GM18861 (cell line): ENCODE data around the gene OR4M1.
"Not testable (repeated sequence)": the region's sequence is repeated elsewhere in the genome, so short reads cannot be mapped to it uniquely, and the experiment has no call there.

Experiments used
- ATAC-seq: cut with Tn5 transposase; IDR thresholded peaks from one replicate; pipeline ENCODE4 v1.9.1; 2021; ENCODE audit not compliant: unreplicated experiment

Gene OR4M1, protein sequence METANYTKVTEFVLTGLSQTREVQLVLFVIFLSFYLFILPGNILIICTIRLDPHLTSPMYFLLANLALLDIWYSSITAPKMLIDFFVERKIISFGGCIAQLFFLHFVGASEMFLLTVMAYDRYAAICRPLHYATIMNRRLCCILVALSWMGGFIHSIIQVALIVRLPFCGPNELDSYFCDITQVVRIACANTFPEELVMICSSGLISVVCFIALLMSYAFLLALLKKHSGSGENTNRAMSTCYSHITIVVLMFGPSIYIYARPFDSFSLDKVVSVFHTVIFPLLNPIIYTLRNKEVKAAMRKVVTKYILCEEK

DNA sequence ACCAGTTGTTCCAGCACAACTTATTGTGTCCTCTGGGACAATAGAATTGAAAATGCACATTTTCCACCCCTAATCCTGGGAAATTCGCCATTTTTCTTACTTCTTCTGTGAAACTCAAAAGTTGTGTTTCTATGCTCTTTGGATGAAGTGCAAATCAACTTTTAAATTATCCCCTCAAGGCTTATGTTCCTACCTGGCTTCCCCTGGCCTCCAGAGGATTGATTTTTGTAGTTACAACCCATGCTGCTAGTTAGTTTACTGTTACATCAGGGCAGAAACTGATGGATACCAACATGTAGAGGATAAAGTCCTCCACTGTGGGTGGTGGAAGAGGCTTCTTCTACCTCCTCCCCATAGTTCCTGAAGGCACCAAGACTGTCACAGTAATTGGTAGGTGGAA, at the start of gene OR4M1:
Gene OR4M1, plus strand, starts transcription at position 301 of the 400 bp plus-strand sequence. CDS start 6,819 bp downstream, outside the sequence.
- ATAC-seq, result not testable (repeated sequence)

DNA sequence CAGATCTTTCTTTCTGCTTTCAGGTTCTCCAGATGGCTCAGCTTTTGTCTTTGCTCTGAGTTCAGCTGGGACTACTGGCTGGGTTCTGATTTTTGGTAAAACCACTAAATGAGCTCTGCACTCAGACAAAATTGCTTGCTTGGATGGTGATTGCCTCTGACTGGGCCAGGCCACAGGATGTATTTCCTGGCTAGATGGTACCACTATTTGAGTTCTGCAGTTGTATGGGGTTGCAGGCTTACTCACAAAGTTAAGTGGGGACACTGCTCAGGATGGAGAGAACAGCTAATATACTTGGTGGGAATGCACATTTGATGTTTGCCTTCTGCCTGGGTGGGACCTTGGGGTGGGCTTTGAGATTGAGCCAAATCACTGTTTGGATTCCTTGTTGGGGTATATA, 43.9 kb upstream of the OR4M1 start:
- no peak for ATAC-seq

DNA sequence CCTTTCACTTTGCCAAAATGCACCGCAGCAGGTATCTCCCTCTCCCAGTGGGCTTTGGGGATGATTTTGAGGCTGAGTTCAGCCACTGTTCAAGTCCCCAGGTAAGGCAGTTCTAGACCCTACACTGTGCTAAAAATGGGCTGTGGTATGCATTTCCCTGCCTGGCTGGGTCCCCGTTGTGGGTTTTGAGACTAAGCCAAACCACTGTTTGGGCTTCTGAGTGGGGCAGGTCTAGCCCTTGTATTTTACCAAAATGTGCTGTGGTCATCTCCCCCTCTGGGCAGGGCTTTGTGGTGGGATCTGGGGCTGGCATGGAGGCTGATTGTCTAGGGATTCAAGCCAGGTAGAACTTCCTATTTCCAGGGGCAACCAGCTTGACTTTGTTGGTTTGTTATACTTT, 43.5 kb upstream of the OR4M1 start:
- ATAC-seq, result no peak

DNA sequence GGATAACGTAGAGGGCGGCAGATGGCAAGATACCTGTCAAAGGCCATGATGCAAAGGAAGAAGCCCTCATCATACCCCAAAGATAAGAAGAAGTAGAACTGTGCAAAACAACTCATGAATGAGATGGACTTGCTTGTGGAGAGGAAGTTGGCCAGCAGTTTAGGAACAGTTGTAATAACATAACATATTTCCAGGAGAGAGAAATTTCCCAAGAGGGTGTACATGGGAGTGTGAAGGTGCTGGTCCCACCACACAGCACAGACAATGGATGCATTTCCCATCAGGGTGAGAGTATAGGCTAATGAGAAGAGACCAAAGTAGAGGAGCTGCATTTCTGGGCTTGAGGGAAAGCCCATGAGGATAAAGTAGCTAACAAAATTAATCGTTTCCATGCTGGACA, 39.4 kb upstream of the OR4M1 start:
- ATAC-seq, result not testable (repeated sequence)

DNA sequence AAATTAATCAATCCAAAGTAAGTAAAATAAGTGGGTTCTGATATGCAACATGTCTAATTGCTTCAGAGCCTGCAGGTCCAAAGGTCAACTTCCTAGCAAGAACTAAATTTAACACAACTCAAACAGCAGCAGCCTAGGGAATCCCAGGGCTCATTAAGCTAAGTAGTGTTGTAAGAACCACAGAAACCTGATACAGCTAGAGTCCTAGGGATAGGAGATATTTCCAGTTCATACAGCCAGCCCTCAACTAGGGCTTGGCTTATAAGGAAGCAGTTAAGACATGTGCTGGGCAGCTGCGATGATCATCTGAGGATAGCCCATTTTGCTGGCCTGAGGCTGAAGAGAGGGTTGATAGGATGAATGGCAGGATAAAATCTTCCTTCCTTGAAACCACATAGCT, 30.0 kb upstream of the OR4M1 start, which contains the start of gene OR4Q3:
Gene OR4Q3, plus strand, starts transcription at position 316 of the 400 bp plus-strand sequence.
- ATAC-seq, result no peak

DNA sequence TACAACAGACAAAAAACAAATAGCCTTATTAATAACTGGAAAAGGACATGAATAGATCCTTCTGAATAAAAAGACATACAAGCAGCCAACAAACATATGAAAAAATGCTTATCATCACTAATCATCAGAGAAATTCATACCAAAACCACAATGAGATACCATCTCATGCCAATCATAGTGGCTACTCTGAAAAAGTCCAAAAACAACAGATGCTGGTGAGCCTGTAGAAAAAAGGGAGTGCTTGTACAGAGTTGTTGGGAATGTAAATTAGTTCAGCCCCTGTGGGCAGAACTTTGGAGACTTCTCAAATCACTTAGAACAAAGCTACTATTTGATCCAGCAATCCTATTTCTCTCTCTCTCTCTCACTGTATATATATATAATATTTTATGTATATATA, 21.0 kb upstream of the OR4M1 start:
- not testable (repeated sequence) for ATAC-seq

DNA sequence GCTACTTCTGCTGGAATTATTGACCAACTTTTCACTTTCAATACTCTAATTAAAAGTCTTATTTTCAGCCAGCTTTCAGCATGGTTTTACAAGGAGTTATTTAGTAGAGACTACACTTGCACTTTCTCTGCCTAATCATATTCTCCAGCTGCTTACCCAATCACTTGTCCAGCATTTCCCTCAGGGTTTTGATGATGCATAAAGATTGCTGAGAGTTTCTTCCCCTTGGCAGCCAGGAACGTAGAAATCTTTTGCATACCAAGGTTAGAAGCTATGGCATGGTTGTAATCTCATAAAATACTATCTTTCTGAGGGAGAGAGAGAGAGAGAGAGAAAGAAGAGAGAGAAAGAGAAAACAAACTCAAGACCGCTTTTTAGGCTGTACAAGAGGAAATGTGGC, 19.1 kb upstream of the OR4M1 start:
- ATAC-seq, result no peak

DNA sequence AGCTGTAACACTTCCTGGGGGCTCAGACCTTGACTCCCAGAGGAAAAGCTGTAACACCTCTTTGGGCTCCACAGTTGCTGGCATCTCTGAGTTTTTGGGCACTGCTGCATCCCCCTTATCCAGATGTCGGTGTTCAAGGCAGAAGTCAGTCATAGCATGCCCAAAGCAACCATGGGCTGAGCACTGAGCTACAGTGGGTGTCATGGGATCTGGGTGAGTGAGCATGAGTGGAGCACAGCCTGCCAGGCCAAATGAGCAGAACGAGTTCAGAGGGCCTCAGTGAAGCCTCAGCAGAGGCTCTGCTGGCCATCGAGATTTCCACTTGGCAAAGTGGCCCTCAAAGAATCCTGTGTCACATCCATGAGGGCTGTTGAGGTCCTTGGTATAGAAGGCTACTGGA, 1.8 kb upstream of the OR4M1 start:
- ATAC-seq, result not testable (repeated sequence)

DNA sequence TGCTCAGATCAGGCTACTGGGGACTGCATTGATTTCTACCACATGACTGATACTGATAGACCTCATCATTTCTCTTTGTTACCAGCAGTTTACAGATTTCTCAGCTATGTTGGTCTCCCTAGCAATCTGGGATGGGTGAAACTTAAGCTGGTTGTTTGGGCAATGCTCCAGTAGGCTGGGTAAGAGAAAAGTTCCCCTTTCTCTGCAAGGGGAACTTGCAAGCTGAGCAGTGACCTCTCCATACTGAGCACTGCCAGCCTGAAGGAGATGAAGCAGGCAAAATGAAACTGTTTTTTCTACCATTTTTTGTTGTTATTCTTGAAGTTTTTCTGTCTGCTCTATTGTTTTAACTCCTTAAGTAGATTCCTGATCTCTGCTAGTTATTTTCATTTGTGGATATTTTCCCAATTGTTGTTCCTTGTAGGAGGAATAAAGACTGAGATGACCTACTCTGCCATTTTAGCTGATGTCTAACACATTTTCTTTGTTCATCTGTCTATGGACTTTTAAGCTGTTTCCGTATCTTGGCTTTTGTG, 1.3 kb upstream of the OR4M1 start:
- ATAC-seq, result no peak

DNA sequence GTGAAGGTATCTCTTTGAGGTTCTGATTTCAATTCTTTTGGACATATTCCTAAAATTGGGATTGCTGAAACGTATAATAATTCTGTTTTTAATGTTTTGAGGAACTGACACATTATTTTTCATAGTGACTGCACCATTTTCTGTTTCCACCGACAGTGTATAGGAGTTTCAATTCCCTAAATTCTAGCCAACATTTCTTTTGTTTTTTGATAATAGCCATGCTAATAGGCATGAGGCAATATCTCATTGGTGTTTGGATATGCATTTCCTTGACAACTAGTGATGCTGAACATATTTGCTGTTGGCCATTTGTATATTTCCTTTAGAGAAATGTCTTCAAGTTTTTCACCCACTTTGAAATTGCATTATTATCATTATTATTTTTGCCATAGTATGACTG, 850 bp upstream of the OR4M1 start:
- not testable (repeated sequence) for ATAC-seq

DNA sequence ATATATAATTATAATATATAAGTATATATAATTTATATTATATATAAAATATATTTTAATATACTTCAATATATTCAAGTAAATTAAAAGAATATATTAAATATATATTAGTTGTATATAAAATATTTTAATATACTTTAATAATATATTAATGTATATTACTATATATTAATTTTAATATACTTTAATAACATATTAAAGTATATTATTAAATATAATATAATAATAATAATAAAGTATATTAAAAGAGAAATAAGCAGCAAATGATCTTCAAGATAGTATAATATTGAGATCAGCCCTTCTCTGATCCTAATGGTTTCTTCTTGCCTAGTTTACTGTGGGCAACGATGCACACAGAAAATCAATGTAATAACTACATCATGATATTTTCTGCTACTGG, 2.3 kb downstream of the OR4M1 start:
- no peak for ATAC-seq

DNA sequence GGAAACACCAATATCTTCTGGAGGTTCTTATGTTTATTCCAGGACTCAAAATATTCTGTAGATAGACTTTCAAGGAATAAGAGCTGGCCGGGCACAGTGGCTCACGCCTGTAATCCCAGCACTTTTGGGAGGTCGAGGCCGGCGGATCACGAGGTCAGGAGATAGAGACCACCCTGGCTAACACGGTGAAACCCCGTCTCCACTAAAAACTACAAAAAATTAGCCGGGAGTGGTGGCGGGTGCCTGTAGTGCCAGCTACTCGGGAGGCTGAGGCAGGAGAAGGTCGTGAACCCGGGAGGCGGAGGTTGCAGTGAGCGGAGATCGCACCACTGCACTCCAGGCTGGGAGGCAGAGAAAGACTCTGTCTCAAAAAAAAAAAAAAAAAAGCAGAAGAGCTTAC, 12.5 kb downstream of the OR4M1 start:
- ATAC-seq, result not testable (repeated sequence)

DNA sequence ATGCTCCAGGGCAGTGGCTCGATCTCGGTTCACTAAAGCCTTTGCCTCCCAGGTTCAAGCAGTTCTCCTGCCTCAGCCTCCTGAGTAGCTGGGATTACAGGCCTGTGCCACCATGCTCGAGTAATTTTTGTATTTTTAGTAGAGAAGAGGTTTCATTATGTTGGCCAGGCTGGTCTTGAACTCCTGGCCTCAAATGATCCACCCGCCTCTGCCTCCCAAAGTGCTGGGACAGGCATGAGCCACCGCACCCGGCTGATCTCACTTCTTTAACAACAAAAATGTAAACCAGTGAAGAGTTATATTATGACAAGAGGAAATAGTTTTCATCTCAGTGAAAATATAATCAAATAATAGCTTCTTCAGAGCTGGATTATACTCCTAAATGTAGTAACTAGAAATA, 14.0 kb downstream of the OR4M1 start:
- ATAC-seq, result not testable (repeated sequence)

DNA sequence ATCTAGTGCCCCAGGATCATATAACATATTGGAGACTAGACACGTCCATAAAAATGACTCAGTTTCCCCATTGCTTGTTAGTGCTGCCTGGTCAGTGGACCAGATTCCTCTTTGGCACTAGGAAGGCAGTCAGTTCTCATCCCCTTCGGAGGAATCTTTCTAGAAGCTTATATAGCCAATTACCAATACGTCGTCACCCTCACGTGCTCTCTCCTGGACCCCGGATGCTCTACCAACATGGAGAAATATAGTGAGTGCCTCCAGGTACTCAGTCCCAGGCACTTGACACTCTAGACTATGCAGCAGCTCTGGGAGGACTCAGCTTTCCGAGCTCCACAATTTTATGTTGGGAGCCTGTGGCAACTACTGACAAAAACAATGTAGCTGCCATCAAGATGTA, 14.8 kb downstream of the OR4M1 start:
- ATAC-seq, result not testable (repeated sequence)

DNA sequence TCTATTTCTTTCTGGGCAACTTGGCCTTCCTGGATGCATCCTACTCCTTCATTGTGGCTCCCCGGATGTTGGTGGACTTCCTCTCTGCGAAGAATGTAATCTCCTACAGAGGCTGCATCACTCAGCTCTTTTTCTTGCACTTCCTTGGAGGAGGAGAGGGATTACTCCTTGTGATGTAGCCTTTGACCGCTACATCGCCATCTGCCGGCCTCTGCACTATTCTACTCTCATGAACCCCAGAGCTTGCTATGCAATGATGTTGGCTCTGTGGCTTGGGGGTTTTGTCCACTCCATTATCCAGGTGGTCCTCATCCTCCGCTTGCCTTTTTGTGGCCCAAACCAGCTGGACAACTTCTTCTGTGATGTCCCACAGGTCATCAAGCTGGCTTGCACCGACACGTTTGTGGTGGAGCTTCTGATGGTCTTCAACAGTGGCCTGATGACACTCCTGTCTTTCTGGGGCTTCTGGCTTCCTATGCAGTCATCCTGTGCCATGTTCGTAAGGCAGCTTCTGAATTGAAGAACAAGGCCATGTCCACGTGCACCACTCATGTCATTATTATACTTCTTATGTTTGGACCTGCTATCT, 23.3 kb downstream of the OR4M1 start:
- ATAC-seq, result not testable (repeated sequence)

DNA sequence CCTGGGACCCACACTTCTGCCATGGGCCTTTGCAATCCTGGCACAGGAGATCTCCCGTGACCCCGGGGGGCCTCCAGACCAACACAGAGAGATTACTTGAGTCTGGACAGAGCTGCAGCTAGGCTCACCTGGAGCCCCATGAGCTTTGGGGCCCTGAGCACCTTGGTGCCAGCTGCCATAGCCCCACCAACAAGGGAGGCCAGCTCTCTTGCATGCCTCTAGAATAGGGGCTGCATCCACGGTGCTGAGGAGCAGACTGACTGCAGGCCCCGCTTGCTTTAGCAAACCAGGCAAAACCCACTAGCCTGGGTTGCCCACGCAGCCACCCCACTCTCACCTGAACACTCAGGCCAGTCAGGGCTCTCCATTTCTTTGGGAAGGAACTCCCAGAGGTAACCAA, 26.6 kb downstream of the OR4M1 start:
- no peak for ATAC-seq

DNA sequence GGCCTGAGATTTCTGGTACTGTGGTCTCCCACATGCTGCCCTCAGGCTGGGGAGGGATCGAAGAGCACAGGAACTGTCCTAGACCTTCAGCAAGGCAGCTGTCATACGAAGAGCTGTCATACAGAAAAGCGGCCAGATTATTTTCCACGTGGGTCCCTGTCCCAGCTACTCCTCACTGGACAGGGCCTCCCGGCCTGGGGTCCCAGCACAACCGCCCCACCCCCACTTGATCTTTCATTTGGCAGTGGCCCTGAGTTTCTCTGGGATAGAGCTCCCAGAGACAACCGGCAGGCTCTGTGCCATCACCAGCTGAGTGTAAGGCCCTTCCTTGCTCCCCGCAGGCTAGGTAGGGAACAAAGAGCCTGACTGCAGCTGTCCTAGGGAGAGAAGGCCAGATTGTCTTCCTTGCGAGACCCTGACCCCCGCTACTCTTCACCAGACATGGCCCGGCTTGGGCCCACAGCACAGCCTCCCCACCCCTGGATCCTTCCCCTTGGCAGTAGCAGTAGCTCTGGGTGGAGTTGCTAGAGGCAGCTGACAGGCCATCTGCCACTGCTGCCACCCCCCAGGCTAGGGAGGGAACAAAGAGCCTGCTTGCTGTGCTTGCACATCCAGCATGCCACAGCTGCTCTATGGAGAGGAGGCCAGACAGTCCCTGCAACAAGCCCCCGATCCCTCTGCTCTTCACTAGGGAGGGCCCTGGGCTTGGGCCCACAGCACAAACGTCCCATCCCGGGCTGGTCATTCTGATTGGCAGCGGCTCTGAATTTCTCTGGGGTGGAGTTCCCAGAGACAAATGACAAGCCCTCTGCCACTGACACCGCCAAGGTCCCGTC, 27.2 kb downstream of the OR4M1 start:
- ATAC-seq, result no peak

DNA sequence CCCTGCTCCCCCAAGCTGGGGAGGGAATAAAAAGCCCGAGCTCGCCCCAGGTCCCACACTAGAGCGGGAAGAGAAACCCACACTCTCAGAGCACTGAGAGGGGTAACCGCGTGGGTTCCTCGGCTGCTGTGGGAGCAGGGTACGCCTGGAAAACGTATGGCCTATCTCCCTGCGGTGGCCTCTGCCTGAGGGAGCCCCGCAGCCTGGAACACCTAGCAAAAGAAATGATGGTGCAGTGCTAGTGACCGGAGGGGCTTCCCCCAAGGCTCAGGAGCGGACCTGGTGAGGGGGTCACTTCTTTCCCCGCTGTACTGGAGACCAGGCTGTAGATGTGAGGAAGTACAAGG, 27.8 kb downstream of the OR4M1 start:
- no peak for ATAC-seq

DNA sequence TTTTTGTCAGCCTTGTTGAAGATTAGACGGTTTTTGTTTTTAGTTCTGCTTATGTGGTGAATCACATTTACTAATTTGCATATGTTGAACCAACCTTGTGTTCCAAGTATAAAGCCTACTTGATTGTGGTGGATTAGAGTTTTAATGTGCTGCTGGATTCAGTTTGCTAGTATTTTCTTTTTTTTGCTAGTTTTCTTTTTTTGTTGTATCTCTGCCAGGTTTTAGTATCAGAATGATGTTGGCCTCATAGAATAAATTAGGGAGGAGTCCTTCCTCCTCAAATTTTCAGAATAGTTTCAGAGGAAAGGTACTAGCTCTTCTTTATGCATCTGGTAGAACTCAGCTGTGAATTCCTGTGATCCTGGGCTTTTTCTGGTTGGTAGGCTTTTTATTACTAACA, 30.2 kb downstream of the OR4M1 start, which contains the start of gene OR4N2:
Gene OR4N2, plus strand, starts transcription at position 301 of the 400 bp plus-strand sequence. CDS start 23,679 bp downstream, outside the sequence.
- not testable (repeated sequence) for ATAC-seq

DNA sequence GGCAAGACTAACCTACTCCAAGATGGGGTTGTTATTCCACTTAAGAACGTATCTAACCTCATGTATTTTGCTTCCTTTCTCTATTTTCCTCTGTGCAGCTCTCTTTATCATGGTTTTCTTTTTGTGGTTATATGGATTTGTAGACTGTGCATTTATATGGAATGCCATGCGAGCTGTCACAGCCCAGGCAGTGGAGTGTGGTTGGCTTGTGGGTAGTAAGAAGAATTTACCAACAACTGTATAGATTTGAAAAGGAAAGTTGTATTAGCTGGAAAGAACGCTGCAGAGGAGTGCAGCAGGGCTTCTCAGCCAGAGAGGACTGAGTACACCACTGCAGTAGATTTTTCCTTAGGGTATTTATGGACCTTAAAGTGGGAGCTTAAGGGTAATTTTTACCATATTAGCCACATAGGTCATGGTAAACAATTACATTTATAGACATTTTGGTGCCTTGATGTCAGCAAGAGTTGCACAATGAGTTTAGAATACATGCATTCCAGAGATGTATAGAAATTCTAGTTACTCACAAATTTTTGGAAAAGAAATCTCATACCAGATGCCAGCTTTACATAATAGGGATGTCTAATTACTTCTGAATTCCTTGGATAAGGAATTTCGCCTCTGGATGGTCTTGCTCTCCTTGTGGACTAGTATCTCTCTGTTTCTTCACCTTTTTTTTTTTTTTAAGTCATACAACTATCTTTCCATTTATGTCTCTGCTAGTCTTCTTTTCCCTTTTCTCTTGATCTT, 40.0 kb downstream of the OR4M1 start:
- ATAC-seq, result not testable (repeated sequence)

DNA sequence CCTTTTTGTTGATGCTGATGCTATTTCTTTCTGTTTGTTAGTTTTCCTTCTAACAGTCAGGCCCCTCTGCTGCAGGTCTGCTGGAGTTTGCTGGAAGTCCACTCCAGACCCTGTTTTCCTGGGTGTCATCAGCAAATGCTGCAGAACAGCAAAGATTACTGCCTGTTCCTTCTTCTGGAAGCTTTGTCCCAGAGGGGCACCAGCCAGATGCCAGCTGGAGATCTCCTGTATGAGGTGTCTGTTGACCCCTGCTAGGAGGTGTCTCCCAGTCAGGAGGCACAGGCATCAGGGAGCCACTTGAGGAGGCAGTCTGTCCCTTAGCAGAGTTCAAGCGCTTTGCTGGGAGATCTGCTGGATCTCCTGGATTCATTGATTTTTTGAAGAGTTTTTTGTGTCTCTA, 46.6 kb downstream of the OR4M1 start:
- ATAC-seq, result not testable (repeated sequence)
